Thyroid gland (tissue), 4 donors: ENCODE measurements around the gene GOLGA5.

Source experiments
- POLR2A ChIP-seq, 2 donors: fragments of 450-650 bp; IDR thresholded peaks; one replicate each; pipeline ENCODE4 v1.6.1; 2017; ENCODE audit warnings: antibody characterized with exemption in 2 of 2, mild to moderate bottlenecking in 2 of 2, moderate library complexity in 1 of 2
- TF ChIP-seq, protein P1 (sequence below), 6 experiments: fragments of 200-600 bp in 3 of 6; fragments of 450-650 bp in 3 of 6; sonication (generic) in 3 of 6; IDR thresholded peaks; one replicate each; pipeline ENCODE4 v1.5.1; 2016 to 2019; ENCODE audit warnings: antibody characterized with exemption in 6 of 6, mild to moderate bottlenecking in 2 of 6, inconsistent platforms in 1 of 6, moderate library complexity in 1 of 6

DNA sequence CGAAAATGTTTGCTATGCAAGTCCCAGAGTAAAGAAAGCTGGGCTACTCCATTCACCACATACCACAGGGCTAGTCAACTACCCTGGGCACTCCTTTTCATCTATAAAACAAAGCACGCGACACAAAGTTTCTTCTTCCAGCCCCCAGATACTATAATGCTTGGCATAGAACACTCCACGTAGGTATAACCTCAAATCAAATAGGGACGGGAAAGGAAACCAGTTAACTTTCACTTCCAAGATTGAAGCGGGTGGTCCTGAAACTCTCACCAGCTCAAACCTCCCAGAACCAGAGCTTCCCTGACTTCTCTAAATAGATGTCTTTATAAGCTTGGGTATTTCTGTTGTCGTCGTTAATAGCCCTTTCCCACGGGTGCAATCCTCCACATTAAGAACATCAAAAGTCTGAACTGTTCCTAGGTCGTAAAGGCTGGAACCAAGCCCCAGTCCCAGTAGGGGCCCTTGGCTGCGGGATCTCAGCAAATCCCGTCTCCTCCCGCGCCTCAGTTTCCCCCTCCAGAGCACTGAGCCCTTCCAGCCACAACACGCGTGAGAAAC lies 46.3 kb upstream of the GOLGA5 start:
- TF ChIP-seq, protein P1, sequence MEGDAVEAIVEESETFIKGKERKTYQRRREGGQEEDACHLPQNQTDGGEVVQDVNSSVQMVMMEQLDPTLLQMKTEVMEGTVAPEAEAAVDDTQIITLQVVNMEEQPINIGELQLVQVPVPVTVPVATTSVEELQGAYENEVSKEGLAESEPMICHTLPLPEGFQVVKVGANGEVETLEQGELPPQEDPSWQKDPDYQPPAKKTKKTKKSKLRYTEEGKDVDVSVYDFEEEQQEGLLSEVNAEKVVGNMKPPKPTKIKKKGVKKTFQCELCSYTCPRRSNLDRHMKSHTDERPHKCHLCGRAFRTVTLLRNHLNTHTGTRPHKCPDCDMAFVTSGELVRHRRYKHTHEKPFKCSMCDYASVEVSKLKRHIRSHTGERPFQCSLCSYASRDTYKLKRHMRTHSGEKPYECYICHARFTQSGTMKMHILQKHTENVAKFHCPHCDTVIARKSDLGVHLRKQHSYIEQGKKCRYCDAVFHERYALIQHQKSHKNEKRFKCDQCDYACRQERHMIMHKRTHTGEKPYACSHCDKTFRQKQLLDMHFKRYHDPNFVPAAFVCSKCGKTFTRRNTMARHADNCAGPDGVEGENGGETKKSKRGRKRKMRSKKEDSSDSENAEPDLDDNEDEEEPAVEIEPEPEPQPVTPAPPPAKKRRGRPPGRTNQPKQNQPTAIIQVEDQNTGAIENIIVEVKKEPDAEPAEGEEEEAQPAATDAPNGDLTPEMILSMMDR (IDR thresholded peaks at IDR 0.05) = no peak
- no peak for TF ChIP-seq POLR2A (IDR thresholded peaks at IDR 0.05)
